ENCODE data around the gene APOBEC3F. TPM values are rescaled to one million over a fixed set of nuclear protein-coding genes. Genes with fewer than 3 reads are reported as not detected.
"Not testable (repeated sequence)": the region's sequence is repeated elsewhere in the genome, so short reads cannot be mapped to it uniquely, and the experiment has no call there.

APOBEC3F gene
- total RNA-seq, 1 donor, result 5.6 TPM

- no peak for TF ChIP-seq CTCF (IDR thresholded peaks at IDR 0.05; ENCODE audit: insufficient read depth, low read depth, low read length)
- no peak overlapping the region for H3K4me3 ChIP-seq (ENCODE audit: low read depth, low read length)
- DNase-seq (ENCODE audit: low read depth), result no peak
Observed at GRCh38 chr22:39078329-39078728, 37.7 kb downstream of the APOBEC3F start.

- H3K4me3 ChIP-seq (ENCODE audit: low read depth, low read length); DNase-seq (ENCODE audit: low read depth): not testable (repeated sequence)
Observed at GRCh38 chr22:39079054-39079637, 38.5 kb downstream of the APOBEC3F start.

- TF ChIP-seq CTCF (IDR thresholded peaks at IDR 0.05; ENCODE audit: insufficient read depth, low read depth, low read length), result no peak
- H3K4me3 ChIP-seq (ENCODE audit: low read depth, low read length), result no peak overlapping the region
- DNase-seq (ENCODE audit: low read depth), result no peak
Observed at GRCh38 chr22:39080052-39080762, 39.5 kb downstream of the APOBEC3F start.

GRCh38 chr22:39081016-39081415 lies 40.4 kb downstream of the APOBEC3F start:
- no peak overlapping the region for H3K4me3 ChIP-seq (ENCODE audit: low read depth, low read length)
- no peak for TF ChIP-seq CTCF (IDR thresholded peaks at IDR 0.05; ENCODE audit: insufficient read depth, low read depth, low read length)
- DNase-seq (ENCODE audit: low read depth), result no peak

- DNase-seq (ENCODE audit: low read depth), result no peak
- TF ChIP-seq CTCF (IDR thresholded peaks at IDR 0.05; ENCODE audit: insufficient read depth, low read depth, low read length), result no peak
- H3K4me3 ChIP-seq (ENCODE audit: low read depth, low read length), result no peak overlapping the region
Observed at GRCh38 chr22:39081598-39081997, 40.9 kb downstream of the APOBEC3F start.

GRCh38 chr22:39083212-39084165 lies 42.8 kb downstream of the APOBEC3F start:
- no peak for TF ChIP-seq CTCF (IDR thresholded peaks at IDR 0.05; ENCODE audit: insufficient read depth, low read depth, low read length)

GRCh38 chr22:39084666-39085065 lies 44.0 kb downstream of the APOBEC3F start:
- DNase-seq (ENCODE audit: low read depth), result no peak
- H3K4me3 ChIP-seq (ENCODE audit: low read depth, low read length), result no peak overlapping the region
- TF ChIP-seq CTCF (IDR thresholded peaks at IDR 0.05; ENCODE audit: insufficient read depth, low read depth, low read length), result no peak

More at GRCh38 chr22:39083212-39084165, 42.8 kb downstream of the APOBEC3F start:
- H3K4me3 ChIP-seq (ENCODE audit: low read depth, low read length), result no peak overlapping the region
- DNase-seq (ENCODE audit: low read depth), result no peak
